Mammary epithelial cell (primary cell): ENCODE data around the gene GARNL3.

Experiments
- CTCF ChIP-seq, 2 donors: IDR thresholded peaks in 1 of 2; conservative IDR thresholded peaks in 1 of 2; 2 replicates each; pipeline ENCODE4 v1.5.1; 2011 to 2012; ENCODE audit warnings: inconsistent platforms in 2 of 2, low read length in 2 of 2, mild to moderate bottlenecking in 2 of 2, control low read depth in 1 of 2, low read depth in 1 of 2; ENCODE audit not compliant: insufficient read depth in 1 of 2; ENCODE audit errors: extremely low read depth in 1 of 2
- EZH2 ChIP-seq: IDR thresholded peaks from 2 replicates; pipeline ENCODE4 v1.6.1; 2012; ENCODE audit warnings: low read length, inconsistent platforms, borderline replicate concordance

- no peak for TF ChIP-seq CTCF (conservative IDR thresholded peaks at IDR 0.05 in 1 of 2, IDR thresholded peaks at IDR 0.05 in 1 of 2; ENCODE audit: extremely low read depth in 1 of 2, insufficient read depth in 1 of 2, low read depth in 1 of 2, low read length in 2 of 2)
- TF ChIP-seq EZH2 = no peak
These were observed 76.1 kb downstream of the GARNL3 start for GRCh38 chr9:127340721-127341120.
